Activated CD4-positive, alpha-beta T cell treated with anti-CD3 and anti-CD28 coated beads for 36 hours (primary cell): Measurements from ENCODE around the gene REST. TPM values are rescaled to one million over a fixed set of nuclear protein-coding genes. Genes with fewer than 3 reads are reported as not detected.
"Not testable (repeated sequence)": the region's sequence is repeated elsewhere in the genome, so short reads cannot be mapped to it uniquely, and the experiment has no call there.

ENCODE experiments used
- ATAC-seq: fragments of 200-7000 bp; cut with Tn5 transposase; one replicate; pipeline ENCODE4 v1.10.0; 2021; ENCODE audit warnings: mild to moderate bottlenecking, moderate library complexity
- CTCF ChIA-PET: fragments of 350-600 bp; sonication (Branson Sonifier 250); formaldehyde crosslinking; loops from one replicate; lab custom pipeline; 2021; ENCODE audit warnings: antibody characterized with exemption; lab: Charles Lee
- POLR2A ChIA-PET: fragments of 350-600 bp; sonication (Branson Sonifier 250); formaldehyde crosslinking; loops from one replicate; lab custom pipeline; 2021; ENCODE audit warnings: antibody characterized with exemption, inconsistent platforms; lab: Charles Lee
- DNase-seq: peaks from one replicate; pipeline ENCODE4 v3.0.0-alpha.2; 2020
- H3K27ac Mint-ChIP-seq: one replicate; pipeline ENCODE4 v1.8.0; 2021; ENCODE audit warnings: mixed read lengths
- H3K27me3 Mint-ChIP-seq: one replicate; pipeline ENCODE4 v1.8.0; 2021; ENCODE audit warnings: mixed read lengths
- H3K36me3 Mint-ChIP-seq: one replicate; pipeline ENCODE4 v1.8.0; 2021; ENCODE audit warnings: low read depth, mixed read lengths
- H3K4me1 Mint-ChIP-seq: one replicate; pipeline ENCODE4 v1.8.0; 2021; ENCODE audit warnings: mixed read lengths
- H3K4me3 Mint-ChIP-seq: one replicate; pipeline ENCODE4 v1.8.0; 2021; ENCODE audit warnings: mild to moderate bottlenecking, moderate library complexity, mixed read lengths
- H3K9me3 Mint-ChIP-seq: one replicate; pipeline ENCODE4 v1.8.0; 2021; ENCODE audit warnings: low read depth, mixed read lengths
- intact Hi-C, 2 experiments: fragments of 100-400 bp; cut with DNase I in 1 of 2; cut with micrococcal nuclease in 1 of 2; formaldehyde crosslinking; loops; one replicate each; pipeline versions ENCODE4 v1.14.2 to v1.15.1; 2022 to 2024; cut with DNase I, micrococcal nuclease
- total RNA-seq, 2 experiments: library from RNA; stranded (reverse); gene quantifications; one replicate each; pipeline ENCODE4 v1.2.3, GENCODE V29; 2021

REST gene
- total RNA-seq, 2 experiments from 2014 or later, result 44.0 to 44.9 TPM

- DNase-seq (no peak), ATAC-seq (no peak)
- Mint-ChIP-seq H3K9me3 (no peaks in the 10 kb centered on the region), H3K36me3 (no peaks in the 10 kb centered on the region), H3K27ac (no peak overlapping the region), H3K4me1 (peaks cover 7% of the 10 kb centered on the region), H3K27me3 (no peaks in the 10 kb centered on the region), H3K4me3 (no peak overlapping the region)
- intact Hi-C loops, result no loop called here
- ChIA-PET CTCF (no interaction called here), POLR2A (interaction anchor here (0.6 kb wide), 1 partner anchor 107 kb away, joined by 3 read pairs; no protein-coding TSS in a partner anchor)
Measured at GRCh38 chr4:56876264-56876663, 31.4 kb upstream of the REST start.

DNA sequence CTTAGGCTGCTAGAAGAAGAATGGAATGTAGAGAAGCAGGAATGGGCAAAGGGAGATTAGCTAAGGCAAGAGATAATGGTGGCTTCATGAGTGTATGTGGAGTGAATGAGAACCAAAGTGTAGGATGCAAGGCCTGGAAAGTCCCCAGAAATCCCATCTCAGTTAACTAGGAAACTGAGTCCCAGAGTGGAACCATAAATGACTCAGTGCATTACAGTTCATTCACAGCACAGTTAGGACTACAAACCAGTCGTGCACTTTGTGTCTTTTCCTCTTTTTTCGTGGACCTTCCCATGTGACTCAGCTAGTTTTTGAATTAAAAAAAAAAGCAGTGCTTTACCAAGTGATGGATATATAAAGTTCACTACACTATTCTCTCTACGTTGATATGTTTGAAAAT lies 27.7 kb upstream of the REST start:
- no peak for DNase-seq
- ChIA-PET CTCF (interaction anchor here (0.8 kb wide), 1 partner anchor 43 kb away, joined by 3 read pairs; no protein-coding TSS in a partner anchor), POLR2A (no interaction called here)
- ATAC-seq, result no peak
- H3K4me3 Mint-ChIP-seq, result no peak overlapping the region
- peaks cover 2% of the 10 kb centered on the region for H3K27me3 Mint-ChIP-seq
- no peak overlapping the region for H3K27ac Mint-ChIP-seq
- no peaks in the 10 kb centered on the region for H3K36me3 Mint-ChIP-seq
- intact Hi-C loops, result no loop called here
- H3K4me1 Mint-ChIP-seq, result peaks cover 3% of the 10 kb centered on the region
- H3K9me3 Mint-ChIP-seq, result no peaks in the 10 kb centered on the region

DNA sequence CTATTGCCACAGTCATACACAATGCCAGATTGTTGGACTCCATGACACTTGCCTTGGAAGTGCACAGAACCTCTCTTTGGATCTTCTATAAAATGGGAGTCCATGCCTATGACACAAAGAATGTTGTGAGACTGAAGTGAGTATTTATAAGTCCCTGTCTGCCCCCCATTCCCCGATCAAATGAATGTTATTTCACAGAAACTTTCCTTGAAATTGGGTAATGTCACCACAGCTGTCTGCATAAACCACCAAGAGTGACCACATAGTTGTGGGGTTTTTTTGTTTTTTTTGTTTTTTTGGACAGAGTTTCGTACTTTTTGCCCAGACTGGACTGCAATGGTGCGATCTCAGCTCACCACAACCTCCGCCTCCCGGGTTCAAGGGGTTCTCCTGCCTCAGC lies 27.1 kb upstream of the REST start:
- ATAC-seq, result no peak
- H3K27ac Mint-ChIP-seq, result no peak overlapping the region
- POLR2A ChIA-PET, result no interaction called here
- no peaks in the 10 kb centered on the region for H3K9me3 Mint-ChIP-seq
- H3K4me3 Mint-ChIP-seq, result no peak overlapping the region
- H3K36me3 Mint-ChIP-seq, result no peaks in the 10 kb centered on the region
- CTCF ChIA-PET, result interaction anchor here (0.8 kb wide), 1 partner anchor 44 kb away, joined by 3 read pairs; no protein-coding TSS in a partner anchor
- peaks cover 2% of the 10 kb centered on the region for H3K27me3 Mint-ChIP-seq
- peaks cover 3% of the 10 kb centered on the region for H3K4me1 Mint-ChIP-seq
- intact Hi-C loops, result no loop called here
- DNase-seq, result no peak

GRCh38 chr4:56884511-56884910 lies 23.2 kb upstream of the REST start:
- intact Hi-C loops, DNase-seq, H3K4me3 Mint-ChIP-seq, CTCF ChIA-PET, H3K27ac Mint-ChIP-seq, H3K27me3 Mint-ChIP-seq, H3K4me1 Mint-ChIP-seq, H3K36me3 Mint-ChIP-seq, H3K9me3 Mint-ChIP-seq, ATAC-seq, POLR2A ChIA-PET: not testable (repeated sequence)

DNA sequence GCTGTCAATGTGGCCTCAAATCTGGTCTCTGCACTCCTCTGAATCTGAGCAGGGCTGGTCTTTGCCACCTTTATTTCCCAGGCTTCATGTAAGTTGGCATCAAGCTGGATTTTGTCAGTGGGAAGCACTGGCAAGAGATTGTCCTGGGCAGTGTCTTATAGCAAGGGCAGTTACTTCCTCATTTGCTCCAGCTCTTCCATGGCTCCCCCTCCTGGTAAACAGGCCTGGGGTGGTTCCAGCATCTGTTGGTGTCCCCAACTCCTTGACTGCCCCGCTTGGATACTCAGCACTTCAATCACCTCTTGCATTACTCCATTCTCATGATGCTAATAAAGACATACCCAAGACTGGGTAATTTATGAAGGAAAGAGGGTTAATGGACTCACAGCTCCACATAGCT lies 15.0 kb upstream of the REST start:
- Mint-ChIP-seq H3K36me3 (no peaks in the 10 kb centered on the region), H3K9me3 (no peaks in the 10 kb centered on the region), H3K27ac (no peak overlapping the region), H3K4me3 (no peak overlapping the region), H3K27me3 (no peaks in the 10 kb centered on the region), H3K4me1 (no peaks in the 10 kb centered on the region)
- intact Hi-C loops, result no loop called here
- ATAC-seq, result no peak
- ChIA-PET CTCF (no interaction called here), POLR2A (no interaction called here)
- no peak for DNase-seq

- H3K9me3 Mint-ChIP-seq, H3K27me3 Mint-ChIP-seq, H3K4me3 Mint-ChIP-seq, POLR2A ChIA-PET, H3K4me1 Mint-ChIP-seq, DNase-seq, H3K27ac Mint-ChIP-seq, H3K36me3 Mint-ChIP-seq, ATAC-seq, intact Hi-C loops: not testable (repeated sequence)
- CTCF ChIA-PET, result interaction anchor here (0.8 kb wide), 1 partner anchor 65 kb away, joined by 4 read pairs; no protein-coding TSS in a partner anchor
Measured at GRCh38 chr4:56897842-56898241, 9.9 kb upstream of the REST start.

DNA sequence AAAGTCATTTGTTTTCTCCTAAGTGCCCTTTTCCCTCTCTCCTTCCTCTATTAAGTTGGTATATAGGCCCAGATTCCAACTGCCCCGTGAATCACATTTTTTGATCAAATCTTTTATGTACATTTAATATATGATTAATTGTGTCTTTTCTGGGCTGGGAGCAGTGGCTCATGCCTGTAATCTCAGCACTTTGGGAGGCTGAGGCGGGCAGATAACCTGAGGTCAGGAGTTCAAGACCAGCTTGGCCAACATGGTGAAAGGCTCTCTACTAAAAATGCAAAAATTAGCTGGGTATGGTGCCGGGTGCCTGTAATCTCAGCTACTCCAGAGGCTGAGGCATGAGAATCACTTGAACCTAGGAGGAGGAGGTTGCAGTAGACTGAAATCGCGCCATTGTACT lies 7.5 kb upstream of the REST start:
- H3K27me3 Mint-ChIP-seq, H3K4me3 Mint-ChIP-seq, CTCF ChIA-PET, ATAC-seq, H3K9me3 Mint-ChIP-seq, POLR2A ChIA-PET, intact Hi-C loops, DNase-seq, H3K4me1 Mint-ChIP-seq, H3K36me3 Mint-ChIP-seq, H3K27ac Mint-ChIP-seq: not testable (repeated sequence)

GRCh38 chr4:56902703-56903102 lies 5.0 kb upstream of the REST start:
- CTCF ChIA-PET, result interaction anchor here (0.6 to 0.7 kb wide), 2 partner anchors 51 to 551 kb away, joined by 3 to 6 read pairs; no protein-coding TSS in a partner anchor
- no peak overlapping the region for H3K4me3 Mint-ChIP-seq
- intact Hi-C loops, result no loop called here
- peaks cover 13% of the 10 kb centered on the region for H3K4me1 Mint-ChIP-seq
- H3K27ac Mint-ChIP-seq, result no peak overlapping the region
- no peaks in the 10 kb centered on the region for H3K9me3 Mint-ChIP-seq
- ATAC-seq, result no peak
- H3K27me3 Mint-ChIP-seq, result no peaks in the 10 kb centered on the region
- no peak for DNase-seq
- H3K36me3 Mint-ChIP-seq, result no peaks in the 10 kb centered on the region
- POLR2A ChIA-PET, result interaction anchor here (0.6 kb wide), 1 partner anchor 116 kb away, joined by 4 read pairs; no protein-coding TSS in a partner anchor

- no peaks in the 10 kb centered on the region for H3K27me3 Mint-ChIP-seq
- POLR2A ChIA-PET, result no interaction called here
Measured at GRCh38 chr4:56905796-56906195, 1.9 kb upstream of the REST start.

GRCh38 chr4:56906489-56907393 lies 959 bp upstream of the REST start:
- H3K4me3 Mint-ChIP-seq, result peak overlapping the region; percentile 73
- H3K9me3 Mint-ChIP-seq, result no peaks in the 10 kb centered on the region
- peak overlapping the region; percentile 61 for H3K27ac Mint-ChIP-seq
- POLR2A ChIA-PET, result interaction anchor here (0.5 to 1.7 kb wide), 7 partner anchors 59 to 921 kb away, joined by 3 to 13 read pairs (median 5); partner anchors contain the start of genes AASDH, NOA1 and POLR2B
- ATAC-seq (no peak), DNase-seq (peak; percentile 35)
- CTCF ChIA-PET, result interaction anchor here (0.6 to 3.3 kb wide), 9 partner anchors 25 to 481 kb away, joined by 3 to 19 read pairs (median 4); partner anchors contain the start of genes NOA1 and POLR2B
- peaks cover 14% of the 10 kb centered on the region for H3K36me3 Mint-ChIP-seq
- peaks cover 30% of the 10 kb centered on the region for H3K4me1 Mint-ChIP-seq
- no peaks in the 10 kb centered on the region for H3K27me3 Mint-ChIP-seq
- intact Hi-C loops, result loop anchor here (1.0 to 5.0 kb wide), 10 partner anchors 44 to 1359 kb away; partner anchors contain the start of genes PPAT (in 2 of the 2), CLOCK (in 1 of the 2), EXOC1 (in 1 of the 2) and HOPX (in 1 of the 2)

More at GRCh38 chr4:56905796-56906195, 1.9 kb upstream of the REST start:
- CTCF ChIA-PET, result no interaction called here
- peaks cover 5% of the 10 kb centered on the region for H3K36me3 Mint-ChIP-seq
- no peak for DNase-seq
- no peak overlapping the region for H3K4me3 Mint-ChIP-seq
- peaks cover 20% of the 10 kb centered on the region for H3K4me1 Mint-ChIP-seq
- ATAC-seq, result no peak
- intact Hi-C loops, result loop anchor here (2.0 to 5.0 kb wide), 8 partner anchors 43 to 1358 kb away; partner anchors contain the start of genes CLOCK (in 1 of the 2), EXOC1 (in 1 of the 2), HOPX (in 1 of the 2) and PPAT (in 1 of the 2)
- no peak overlapping the region for H3K27ac Mint-ChIP-seq
- no peaks in the 10 kb centered on the region for H3K9me3 Mint-ChIP-seq
